GM12892 (cell line): ENCODE results near the gene ACP4.

Experiments used
- DNase-seq: peaks from one replicate; pipeline ENCODE4 v3.0.0; 2011; ENCODE audit not compliant: insufficient read length
- FAIRE-seq: peaks from 2 replicates; lab custom pipeline; 2011; peaks lifted over from hg19 to GRCh38; lab: Jason Lieb, UNC
- POLR2A ChIP-seq: IDR thresholded peaks from 2 replicates; pipeline ENCODE4 v1.6.1; 2011; ENCODE audit warnings: low read depth, low read length, control low read depth
- POLR2AphosphoS5 ChIP-seq: IDR thresholded peaks from 2 replicates; pipeline ENCODE4 v1.6.1; 2011; ENCODE audit warnings: low read depth, low read length, control low read depth
- TAF1 ChIP-seq: IDR thresholded peaks from 2 replicates; pipeline ENCODE4 v1.6.1; 2011; ENCODE audit warnings: low read depth, mild to moderate bottlenecking, control low read depth, low read length, borderline replicate concordance

The ACP4 gene

DNA sequence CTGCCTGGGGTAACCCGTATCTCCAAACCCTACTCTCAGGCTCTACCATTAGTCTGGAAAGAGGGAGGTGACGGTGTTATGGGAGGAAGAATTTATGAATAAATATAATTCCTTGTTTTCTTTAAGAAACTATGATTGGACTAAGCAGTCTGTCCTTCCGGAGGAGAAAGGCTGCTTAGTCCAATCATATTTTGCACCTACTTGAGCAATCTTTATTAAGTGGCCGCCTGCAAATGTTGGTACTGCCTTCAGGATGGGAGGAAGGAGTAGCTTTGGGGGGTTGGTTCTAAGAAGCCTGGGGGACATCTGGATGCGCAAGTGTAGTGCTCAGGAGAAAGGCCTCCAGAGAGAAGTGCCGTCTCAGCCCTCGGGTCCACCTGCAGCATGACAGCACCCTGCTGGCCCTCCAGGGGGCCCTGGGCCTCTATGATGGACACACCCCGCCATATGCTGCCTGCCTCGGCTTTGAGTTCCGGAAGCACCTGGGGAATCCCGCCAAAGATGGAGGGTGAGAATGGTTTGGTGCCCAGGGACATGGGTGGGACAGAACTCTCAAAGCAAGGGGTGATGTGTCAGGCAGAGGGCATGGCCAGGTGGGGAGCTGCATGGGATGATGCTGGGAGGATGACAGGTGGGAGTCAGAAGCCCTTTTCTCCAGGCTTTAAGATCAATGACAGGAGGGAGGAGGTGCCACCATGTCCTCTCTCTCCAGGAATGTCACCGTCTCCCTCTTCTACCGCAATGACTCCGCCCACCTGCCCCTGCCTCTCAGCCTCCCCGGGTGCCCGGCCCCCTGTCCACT is 4.1 kb downstream of the ACP4 start:
- TF ChIP-seq POLR2AphosphoS5 (peak; percentile 89; the same call in 1 of the 2 replicates), POLR2A (peak; percentile 74), TAF1 (no peak)
- DNase-seq (peak; percentile 63), FAIRE-seq (peak; percentile 82)

DNA sequence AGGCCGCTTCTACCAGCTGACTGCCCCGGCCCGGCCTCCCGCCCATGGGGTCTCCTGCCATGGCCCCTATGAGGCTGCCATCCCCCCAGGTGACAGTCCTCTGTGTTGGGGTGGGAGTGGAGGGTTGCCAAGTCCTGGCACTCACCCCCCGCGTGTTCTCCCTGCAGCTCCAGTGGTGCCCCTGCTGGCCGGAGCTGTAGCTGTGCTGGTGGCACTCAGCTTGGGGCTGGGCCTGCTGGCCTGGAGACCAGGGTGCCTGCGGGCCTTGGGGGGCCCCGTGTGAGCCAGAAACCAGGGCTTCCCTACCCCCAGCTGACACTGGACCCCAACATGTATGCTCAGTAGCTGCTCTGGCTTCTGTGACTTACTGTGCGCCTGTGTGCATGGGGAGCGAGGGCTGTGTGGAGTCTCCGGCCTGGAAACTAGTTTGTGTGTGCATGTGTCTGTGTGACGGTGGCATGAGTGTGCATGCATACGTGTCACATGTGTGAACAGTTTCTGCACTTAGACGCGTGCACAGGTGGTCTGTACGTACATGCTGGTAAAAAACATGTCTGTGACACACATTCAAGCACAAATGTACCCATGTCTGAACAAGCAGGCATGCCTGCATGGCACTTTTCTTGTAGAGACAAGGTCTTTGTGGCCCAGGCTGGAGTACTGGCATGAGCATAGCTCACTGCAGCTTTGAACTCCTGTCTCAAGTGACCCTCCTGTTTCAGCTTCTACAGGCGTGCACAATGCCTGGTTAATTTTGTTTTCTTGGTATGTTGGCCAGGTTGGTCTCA is 4.9 kb downstream of the ACP4 start:
- FAIRE-seq (no peak), DNase-seq (no peak)
- TF ChIP-seq TAF1: no peak
- TF ChIP-seq POLR2AphosphoS5: peak; percentile 87
- peak; percentile 40 for TF ChIP-seq POLR2A

DNA sequence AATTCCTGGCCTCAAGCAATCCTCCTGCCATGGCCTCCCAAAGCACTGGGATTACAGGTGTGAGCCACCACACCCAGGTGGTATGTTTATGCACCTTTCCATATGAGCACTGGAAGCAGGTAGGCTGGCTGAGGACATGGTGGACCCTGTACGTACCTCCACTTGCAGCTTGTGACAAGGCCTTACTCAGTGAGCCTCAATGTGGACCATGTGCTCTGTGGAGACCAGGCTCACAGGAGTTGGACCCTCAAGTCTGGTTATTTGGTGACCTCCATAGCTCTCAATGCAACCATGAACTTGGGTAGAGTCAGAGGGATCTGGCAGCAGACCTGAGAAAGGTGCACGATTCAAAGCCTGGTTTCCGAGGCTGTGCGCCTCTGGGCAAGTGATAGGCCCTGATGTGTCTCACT is 5.5 kb downstream of the ACP4 start:
- DNase-seq: no peak
- FAIRE-seq: no peak
- no peak; the same call in 1 of the 2 replicates for TF ChIP-seq POLR2AphosphoS5
- peak; percentile 37 for TF ChIP-seq POLR2A

DNA sequence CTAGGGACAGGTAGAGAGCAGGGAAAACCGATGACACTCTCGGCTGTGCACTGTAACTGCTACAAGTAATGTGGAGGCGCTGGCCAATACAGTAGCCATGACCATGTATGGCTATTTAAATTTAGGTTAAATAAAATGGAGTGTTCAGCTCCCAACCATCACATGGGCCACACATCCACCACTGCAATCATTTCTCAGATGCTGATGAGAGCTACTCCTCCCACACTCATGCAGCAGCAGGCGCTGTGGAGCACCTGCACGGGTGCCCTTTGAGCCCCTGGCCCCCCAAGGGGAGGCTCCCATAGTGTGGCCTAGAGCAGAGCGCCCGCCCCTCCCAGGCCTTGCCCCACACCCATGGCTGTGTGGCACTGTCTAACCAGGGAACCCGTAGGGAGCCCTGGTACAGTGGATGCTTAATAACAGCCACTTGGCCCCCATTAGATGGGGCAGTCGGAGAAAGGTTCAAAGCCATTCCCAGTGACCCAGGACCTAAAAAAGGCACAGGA is 6.0 kb downstream of the ACP4 start:
- TF ChIP-seq TAF1 (no peak), POLR2AphosphoS5 (no peak), POLR2A (no peak; the same call in 1 of the 2 replicates)
- FAIRE-seq (no peak), DNase-seq (no peak)

DNA sequence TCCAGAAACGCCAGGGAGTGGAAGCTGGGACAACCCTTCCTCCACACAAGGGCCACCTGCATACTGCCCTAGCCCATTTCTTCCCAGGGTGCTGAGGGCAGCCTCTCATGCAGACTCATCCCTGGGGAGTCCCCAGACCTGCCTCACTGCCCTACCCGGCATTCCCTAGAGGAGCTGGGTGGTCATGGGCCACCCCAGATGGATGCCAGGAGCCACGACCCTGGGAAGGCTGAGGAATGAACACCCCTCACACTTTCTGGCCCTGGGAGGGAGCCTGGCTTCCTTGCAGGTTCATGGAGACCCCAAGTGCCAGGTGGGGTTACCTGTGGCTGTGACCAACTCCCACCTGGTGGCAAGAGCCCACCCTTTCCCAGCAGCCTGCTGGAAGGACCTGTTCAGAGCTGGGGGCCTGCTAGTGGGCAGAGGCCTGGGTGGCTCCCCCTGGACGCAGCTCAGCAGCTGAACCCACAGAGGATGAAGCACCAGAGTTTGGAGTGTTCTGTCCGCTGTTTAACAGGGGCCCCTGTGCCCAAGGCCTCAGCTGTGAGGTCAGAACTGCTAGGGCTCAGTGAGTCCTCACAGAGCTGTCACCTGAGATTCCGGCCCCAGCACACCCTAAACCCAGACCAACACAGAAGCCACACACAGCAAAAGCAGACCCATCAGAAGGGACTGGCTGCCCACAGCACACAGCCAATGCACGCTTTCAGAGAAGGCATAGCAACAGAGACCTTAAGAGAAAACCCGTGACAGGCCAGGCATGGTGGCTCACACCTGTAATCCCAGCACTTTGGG is 6.6 kb downstream of the ACP4 start:
- TF ChIP-seq POLR2A (peak; percentile 68), POLR2AphosphoS5 (peak; percentile 94), TAF1 (no peak)
- FAIRE-seq (no peak), DNase-seq (no peak)

DNA sequence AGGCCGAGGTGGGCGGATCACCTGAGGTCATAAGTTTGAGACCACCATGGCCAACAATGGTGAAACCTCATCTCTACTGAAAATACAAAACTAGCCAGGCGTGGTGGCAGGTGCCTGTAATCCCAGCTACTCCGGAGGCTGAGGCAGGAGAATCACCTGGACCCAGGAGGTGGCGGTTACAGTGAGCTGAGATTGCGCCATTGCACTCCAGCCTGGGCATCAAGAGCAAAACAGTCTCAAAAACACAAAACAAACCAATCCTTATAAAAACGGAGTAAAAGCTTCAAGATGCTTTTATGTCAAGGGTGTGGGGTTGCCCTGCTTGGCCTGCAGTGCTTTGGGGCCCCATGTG is 7.2 kb downstream of the ACP4 start:
- no peak for FAIRE-seq
- no peak for DNase-seq
- no peak for TF ChIP-seq POLR2AphosphoS5
- TF ChIP-seq POLR2A: no peak
- TF ChIP-seq TAF1: no peak

DNA sequence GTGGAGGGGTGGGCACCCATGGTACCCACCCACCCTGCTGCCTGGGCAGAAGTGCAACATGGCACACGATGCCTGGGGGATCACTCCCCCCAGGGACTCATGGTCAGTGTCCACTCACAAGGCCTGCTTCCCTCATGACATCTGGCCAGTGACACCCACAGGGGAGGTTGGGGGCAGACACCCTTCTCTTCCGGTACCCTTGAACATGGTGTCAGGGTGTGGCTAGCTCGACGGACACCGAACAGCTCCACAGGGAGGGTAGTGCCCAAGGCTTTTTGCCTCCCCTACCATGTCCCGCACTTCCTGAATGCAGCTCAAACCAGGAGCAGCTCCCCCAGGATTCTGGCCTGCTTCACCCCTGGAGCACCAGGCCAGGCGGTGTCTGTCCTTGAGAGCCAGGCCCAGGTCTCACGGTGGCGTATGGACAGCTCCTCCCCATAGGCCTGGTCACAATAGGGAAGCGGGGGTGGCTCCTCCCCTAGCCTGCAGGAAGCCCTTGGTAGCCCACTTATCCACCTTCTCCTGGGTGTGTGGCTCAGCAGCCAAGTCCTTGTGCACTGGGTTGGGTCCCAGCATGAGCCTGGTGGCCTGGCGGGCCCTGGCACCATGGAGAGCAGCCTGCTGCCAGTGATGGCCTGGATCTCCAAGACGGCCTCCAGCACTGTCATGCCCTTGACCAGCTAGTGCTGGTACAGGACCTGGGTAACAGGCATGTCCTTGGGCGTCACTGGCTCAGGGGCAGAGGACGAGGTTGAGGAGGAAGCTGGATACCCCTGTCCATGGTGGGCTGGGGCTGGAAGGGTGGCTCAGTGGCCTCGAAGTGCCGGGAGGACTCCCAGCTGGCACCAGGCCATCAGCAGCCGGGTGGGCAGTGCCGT is 7.8 kb downstream of the ACP4 start:
- FAIRE-seq (no peak), DNase-seq (no peak)
- TF ChIP-seq TAF1 (no peak), POLR2A (peak; percentile 61), POLR2AphosphoS5 (peak; percentile 85)

DNA sequence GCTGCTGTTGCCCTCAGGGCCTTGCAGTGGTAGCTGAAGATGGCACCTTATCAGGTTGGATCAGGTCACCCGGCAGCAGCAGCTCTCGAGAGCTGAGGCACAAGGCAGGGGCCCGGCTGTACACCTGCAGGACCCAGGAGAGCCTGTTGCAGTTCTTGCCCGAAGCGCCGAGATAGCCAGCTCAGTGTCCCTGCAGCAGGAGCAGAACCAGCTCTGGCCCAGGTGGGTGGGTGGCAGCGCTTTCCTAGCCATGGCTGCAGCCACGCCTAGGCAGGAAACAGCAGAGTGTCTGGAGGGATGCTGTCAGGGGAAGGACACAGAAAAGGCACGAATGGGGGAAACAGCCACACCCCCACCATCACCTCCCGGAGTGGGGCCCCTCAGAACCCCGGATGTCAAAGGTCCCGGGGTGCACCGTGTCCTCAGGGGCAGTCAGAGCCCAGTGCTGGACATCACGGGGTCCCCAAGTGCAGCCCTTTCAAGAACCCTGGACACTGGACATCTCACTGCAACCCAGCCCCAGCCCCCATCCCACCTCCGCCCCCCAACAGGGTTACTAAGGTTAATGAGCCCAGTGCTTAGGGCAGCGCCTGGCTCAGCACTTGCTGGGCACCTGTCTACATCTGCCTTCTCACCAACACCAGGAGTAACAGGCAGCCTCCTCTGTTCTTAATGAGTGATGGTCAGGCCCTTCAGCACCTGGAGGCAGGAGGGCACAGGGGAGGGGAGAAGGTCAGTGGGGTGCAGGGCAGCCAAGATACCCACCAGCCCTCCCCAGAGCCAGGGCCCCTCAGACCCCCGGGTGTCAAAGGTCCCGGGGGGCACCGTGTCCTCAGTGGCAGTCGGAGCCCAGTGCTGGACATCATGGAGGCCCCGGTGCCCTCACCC is 8.7 kb downstream of the ACP4 start:
- TF ChIP-seq POLR2A (no peak; the same call in 1 of the 2 replicates), POLR2AphosphoS5 (peak; percentile 31), TAF1 (no peak)
- FAIRE-seq: no peak
- DNase-seq: no peak

DNA sequence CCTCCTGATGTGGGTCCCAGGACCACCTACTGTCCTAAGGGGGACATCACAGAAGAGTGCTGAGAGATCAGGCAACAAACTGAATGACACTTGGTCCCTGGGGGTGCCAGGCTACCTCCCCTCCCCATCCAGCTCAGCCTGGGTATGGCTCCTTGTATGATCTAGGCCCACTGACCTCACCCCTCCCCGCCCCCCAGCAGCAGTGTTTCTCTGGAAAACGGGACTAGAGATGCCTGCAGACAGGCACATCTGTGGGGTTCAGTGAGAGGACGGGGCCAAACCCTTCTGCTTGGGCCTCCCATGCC is 9.3 kb downstream of the ACP4 start:
- TF ChIP-seq POLR2AphosphoS5: peak; percentile 14; the same call in 1 of the 2 replicates
- TF ChIP-seq TAF1: no peak
- no peak for TF ChIP-seq POLR2A
- FAIRE-seq: no peak
- no peak for DNase-seq

DNA sequence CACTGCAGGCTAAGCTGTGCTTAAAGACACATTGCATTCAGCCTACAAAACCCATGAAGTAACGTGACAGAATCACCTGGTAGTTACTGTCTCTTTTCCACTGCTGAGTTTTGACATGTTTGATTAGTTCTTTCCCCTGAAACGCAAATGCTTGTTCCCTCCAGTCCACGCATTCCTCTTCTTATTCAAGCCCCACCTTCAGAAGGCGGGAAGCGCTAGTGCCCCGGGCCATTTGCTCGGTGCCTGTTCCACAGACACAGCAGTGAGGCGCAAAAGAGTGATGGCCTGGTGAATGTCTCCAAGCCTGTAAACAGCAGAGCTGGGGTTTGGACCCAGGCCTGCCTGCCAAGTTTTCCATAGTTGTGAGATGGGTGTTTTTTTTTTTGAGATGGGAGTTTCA is 10.9 kb downstream of the ACP4 start:
- FAIRE-seq (no peak), DNase-seq (no peak)
- TF ChIP-seq POLR2A (no peak), POLR2AphosphoS5 (no peak), TAF1 (no peak)
